ENCODE data around the gene DIDO1.
A peak's percentile ranks its signal among the peaks of the same experiment; 100 is the strongest.

DIDO1 gene

GRCh38 chr20:62911701-62912280 is 14.5 kb downstream of the DIDO1 start:
- no peak for DNase-seq (ENCODE audit: low read depth in 3 of 3)

GRCh38 chr20:62910777-62911497 is 15.4 kb downstream of the DIDO1 start:
- no peak for DNase-seq (ENCODE audit: low read depth in 3 of 3)

GRCh38 chr20:62910217-62910766 is 16.0 kb downstream of the DIDO1 start:
- no peak for DNase-seq (ENCODE audit: low read depth in 3 of 3)

GRCh38 chr20:62908971-62909791 is 17.1 kb downstream of the DIDO1 start:
- no peak for DNase-seq (ENCODE audit: low read depth in 3 of 3)

GRCh38 chr20:62907384-62908317 is 18.7 kb downstream of the DIDO1 start:
- DNase-seq (ENCODE audit: low read depth in 3 of 3): no peak

GRCh38 chr20:62906647-62907375 is 19.5 kb downstream of the DIDO1 start:
- no peak for DNase-seq (ENCODE audit: low read depth in 3 of 3)

- no peak for DNase-seq (ENCODE audit: low read depth in 3 of 3)
These were observed 20.1 kb downstream of the DIDO1 start for GRCh38 chr20:62906209-62906608.

- DNase-seq (ENCODE audit: low read depth in 3 of 3): no peak
These were observed 20.7 kb downstream of the DIDO1 start for GRCh38 chr20:62905536-62906117.

GRCh38 chr20:62902926-62903615 is 23.2 kb downstream of the DIDO1 start:
- no peak for DNase-seq (ENCODE audit: low read depth in 3 of 3)

GRCh38 chr20:62901891-62902290 is 24.4 kb downstream of the DIDO1 start:
- no peak for DNase-seq (ENCODE audit: low read depth in 3 of 3)

- DNase-seq (ENCODE audit: low read depth in 3 of 3): no peak
These were observed 25.4 kb downstream of the DIDO1 start for GRCh38 chr20:62900692-62901584.

GRCh38 chr20:62900052-62900691 is 26.1 kb downstream of the DIDO1 start:
- peak in 2 of 3 donors; percentile 41 to 46 for DNase-seq (ENCODE audit: low read depth in 3 of 3)

GRCh38 chr20:62899633-62900051 is 26.7 kb downstream of the DIDO1 start:
- DNase-seq (ENCODE audit: low read depth in 3 of 3): no peak

GRCh38 chr20:62898970-62899632 is 27.2 kb downstream of the DIDO1 start:
- DNase-seq (ENCODE audit: low read depth in 3 of 3): no peak

GRCh38 chr20:62898093-62898964 is 28.0 kb downstream of the DIDO1 start:
- no peak for DNase-seq (ENCODE audit: low read depth in 3 of 3)

- DNase-seq (ENCODE audit: low read depth in 3 of 3): no peak
These were observed 28.6 kb downstream of the DIDO1 start for GRCh38 chr20:62897666-62898065.

- no peak for DNase-seq (ENCODE audit: low read depth in 3 of 3)
These were observed 29.8 kb downstream of the DIDO1 start for GRCh38 chr20:62896526-62896925.

Measured in stimulated activated CD4-positive, alpha-beta T cell treated with anti-CD3 and anti-CD28 coated beads, TNF-alpha, amount 100 ng/mL, for 48 hours (primary cell).